ENCODE measurements around the gene UBTF.

Gene UBTF

GRCh38 chr17:44203731-44204440 is 15.6 kb downstream of the UBTF start:
- H3K4me1 ChIP-seq (ENCODE audit: insufficient read depth, low read length, severe bottlenecking), result peaks cover 14% of the 10 kb centered on the region
- no peaks in the 10 kb centered on the region for H3K27me3 ChIP-seq (ENCODE audit: insufficient read depth, low read length)
- no peak overlapping the region for H3K4me3 ChIP-seq (ENCODE audit: low read depth, low read length, poor library complexity, severe bottlenecking)
- no peak overlapping the region for H3K9ac ChIP-seq (ENCODE audit: low read length)
- H3K27ac ChIP-seq (ENCODE audit: low read depth, low read length, poor library complexity, severe bottlenecking), result peak overlapping the region; percentile 19
- TF ChIP-seq EZH2 (IDR thresholded peaks at IDR 0.05; ENCODE audit: borderline replicate concordance, low read length) (no peak), CTCF (IDR thresholded peaks at IDR 0.05; ENCODE audit: low read length) (peak; percentile 90)
- H3F3A ChIP-seq (ENCODE audit: insufficient read depth, low read length), result no peaks in the 10 kb centered on the region; the same call in 1 of the 2 replicates
- no peak overlapping the region for H2AFZ ChIP-seq (ENCODE audit: low read length)
- H3K4me2 ChIP-seq (ENCODE audit: low read length), result no peak overlapping the region
- H3K79me2 ChIP-seq (ENCODE audit: insufficient read depth, low read length), result no peaks in the 10 kb centered on the region
- no peaks in the 10 kb centered on the region for H4K20me1 ChIP-seq (ENCODE audit: insufficient read depth, low read length)
- H3K9me2 ChIP-seq (ENCODE audit: low read depth, low read length), result no peaks in the 10 kb centered on the region
- H3K9me3 ChIP-seq (ENCODE audit: low read length), result no peaks in the 10 kb centered on the region
- peaks cover 24% of the 10 kb centered on the region for H3K36me3 ChIP-seq (ENCODE audit: insufficient read depth, low read length)

GRCh38 chr17:44202756-44203155 is 16.7 kb downstream of the UBTF start:
- no peaks in the 10 kb centered on the region for H3K27me3 ChIP-seq (ENCODE audit: insufficient read depth, low read length)
- no peaks in the 10 kb centered on the region for H3K79me2 ChIP-seq (ENCODE audit: insufficient read depth, low read length)
- H3F3A ChIP-seq (ENCODE audit: insufficient read depth, low read length), result no peaks in the 10 kb centered on the region; the same call in 1 of the 2 replicates
- H3K4me2 ChIP-seq (ENCODE audit: low read length), result no peak overlapping the region
- H3K9me2 ChIP-seq (ENCODE audit: low read depth, low read length), result no peaks in the 10 kb centered on the region
- no peak overlapping the region for H3K4me3 ChIP-seq (ENCODE audit: low read depth, low read length, poor library complexity, severe bottlenecking)
- no peak overlapping the region for H3K9ac ChIP-seq (ENCODE audit: low read length)
- peaks cover 23% of the 10 kb centered on the region for H3K4me1 ChIP-seq (ENCODE audit: insufficient read depth, low read length, severe bottlenecking)
- TF ChIP-seq CTCF (IDR thresholded peaks at IDR 0.05; ENCODE audit: low read length), result no peak
- TF ChIP-seq EZH2 (IDR thresholded peaks at IDR 0.05; ENCODE audit: borderline replicate concordance, low read length), result no peak
- H3K27ac ChIP-seq (ENCODE audit: low read depth, low read length, poor library complexity, severe bottlenecking), result peak overlapping the region; percentile 49
- no peak overlapping the region for H2AFZ ChIP-seq (ENCODE audit: low read length)
- peaks cover 12% of the 10 kb centered on the region for H3K36me3 ChIP-seq (ENCODE audit: insufficient read depth, low read length)
- no peaks in the 10 kb centered on the region for H3K9me3 ChIP-seq (ENCODE audit: low read length)
- no peaks in the 10 kb centered on the region for H4K20me1 ChIP-seq (ENCODE audit: insufficient read depth, low read length)

GRCh38 chr17:44200478-44201155 is 18.9 kb downstream of the UBTF start:
- H3K9ac ChIP-seq (ENCODE audit: low read length), result peak overlapping the region; percentile 92
- H2AFZ ChIP-seq (ENCODE audit: low read length), result no peak overlapping the region
- TF ChIP-seq CTCF (IDR thresholded peaks at IDR 0.05; ENCODE audit: low read length) (no peak), EZH2 (IDR thresholded peaks at IDR 0.05; ENCODE audit: borderline replicate concordance, low read length) (no peak)
- H3F3A ChIP-seq (ENCODE audit: insufficient read depth, low read length), result no peaks in the 10 kb centered on the region; the same call in 1 of the 2 replicates
- H3K27me3 ChIP-seq (ENCODE audit: insufficient read depth, low read length), result no peaks in the 10 kb centered on the region
- no peaks in the 10 kb centered on the region for H3K9me2 ChIP-seq (ENCODE audit: low read depth, low read length)
- peak overlapping the region; percentile 78 for H3K4me3 ChIP-seq (ENCODE audit: low read depth, low read length, poor library complexity, severe bottlenecking)
- H3K79me2 ChIP-seq (ENCODE audit: insufficient read depth, low read length), result no peaks in the 10 kb centered on the region
- H3K4me1 ChIP-seq (ENCODE audit: insufficient read depth, low read length, severe bottlenecking), result peaks cover 29% of the 10 kb centered on the region
- H4K20me1 ChIP-seq (ENCODE audit: insufficient read depth, low read length), result no peaks in the 10 kb centered on the region
- no peaks in the 10 kb centered on the region for H3K9me3 ChIP-seq (ENCODE audit: low read length)
- H3K4me2 ChIP-seq (ENCODE audit: low read length), result peak overlapping the region; percentile 94
- peaks cover 14% of the 10 kb centered on the region; the same call in 1 of the 2 replicates for H3K36me3 ChIP-seq (ENCODE audit: insufficient read depth, low read length)
- peak overlapping the region; percentile 74 for H3K27ac ChIP-seq (ENCODE audit: low read depth, low read length, poor library complexity, severe bottlenecking)
